ENCODE results near the gene SLC35F3. TPM values are rescaled to one million over a fixed set of nuclear protein-coding genes. Genes with fewer than 3 reads are reported as not detected.

Gene SLC35F3
- total RNA-seq, 1 donor from 2014 or later = 0.25 TPM

GRCh38 chr1:234322097-234322496 lies 417.6 kb downstream of the SLC35F3 start:
- no peak for DNase-seq (ENCODE audit: low spot score in 2 of 2, unreplicated experiment in 2 of 2)
- Mint-ChIP-seq H3K27me3 (ENCODE audit: low read depth) (peaks cover 92% of the 10 kb centered on the region), H3K27ac (no peak overlapping the region), H3K4me3 (no peak overlapping the region), H3K36me3 (no peaks in the 10 kb centered on the region), H3K9me3 (no peaks in the 10 kb centered on the region), H3K4me1 (peaks cover 3% of the 10 kb centered on the region)
- TF ChIP-seq CTCF (IDR thresholded peaks at IDR 0.05; ENCODE audit: unreplicated experiment) = no peak

GRCh38 chr1:234322979-234323378 lies 418.5 kb downstream of the SLC35F3 start:
- TF ChIP-seq CTCF (IDR thresholded peaks at IDR 0.05; ENCODE audit: unreplicated experiment) = no peak
- Mint-ChIP-seq H3K36me3 (no peaks in the 10 kb centered on the region), H3K9me3 (no peaks in the 10 kb centered on the region), H3K4me3 (no peak overlapping the region), H3K4me1 (peaks cover 3% of the 10 kb centered on the region), H3K27me3 (ENCODE audit: low read depth) (peaks cover 88% of the 10 kb centered on the region), H3K27ac (no peak overlapping the region)
- DNase-seq (ENCODE audit: low spot score in 2 of 2, unreplicated experiment in 2 of 2) = no peak

GRCh38 chr1:234324821-234325220 lies 420.3 kb downstream of the SLC35F3 start:
- no peaks in the 10 kb centered on the region for H3K36me3 Mint-ChIP-seq
- H3K27ac Mint-ChIP-seq = no peak overlapping the region
- no peaks in the 10 kb centered on the region for H3K9me3 Mint-ChIP-seq
- peaks cover 3% of the 10 kb centered on the region for H3K4me1 Mint-ChIP-seq
- DNase-seq (ENCODE audit: low spot score in 2 of 2, unreplicated experiment in 2 of 2) = no peak
- H3K27me3 Mint-ChIP-seq (ENCODE audit: low read depth) = peaks cover 81% of the 10 kb centered on the region
- no peak overlapping the region for H3K4me3 Mint-ChIP-seq
- TF ChIP-seq CTCF (IDR thresholded peaks at IDR 0.05; ENCODE audit: unreplicated experiment) = no peak

- DNase-seq (ENCODE audit: low spot score in 2 of 2, unreplicated experiment in 2 of 2) = no peak
- peaks cover 3% of the 10 kb centered on the region for H3K4me1 Mint-ChIP-seq
- no peaks in the 10 kb centered on the region for H3K36me3 Mint-ChIP-seq
- H3K4me3 Mint-ChIP-seq = no peak overlapping the region
- H3K27me3 Mint-ChIP-seq (ENCODE audit: low read depth) = peaks cover 79% of the 10 kb centered on the region
- no peak for TF ChIP-seq CTCF (IDR thresholded peaks at IDR 0.05; ENCODE audit: unreplicated experiment)
- H3K27ac Mint-ChIP-seq = no peak overlapping the region
- no peaks in the 10 kb centered on the region for H3K9me3 Mint-ChIP-seq
These were observed 421.5 kb downstream of the SLC35F3 start for GRCh38 chr1:234325878-234326496.

GRCh38 chr1:234326497-234327366 lies 422.3 kb downstream of the SLC35F3 start:
- no peaks in the 10 kb centered on the region for H3K36me3 Mint-ChIP-seq
- no peak overlapping the region for H3K27ac Mint-ChIP-seq
- peaks cover 3% of the 10 kb centered on the region for H3K4me1 Mint-ChIP-seq
- peaks cover 80% of the 10 kb centered on the region for H3K27me3 Mint-ChIP-seq (ENCODE audit: low read depth)
- no peaks in the 10 kb centered on the region for H3K9me3 Mint-ChIP-seq
- peak; percentile 58 for TF ChIP-seq CTCF (IDR thresholded peaks at IDR 0.05; ENCODE audit: unreplicated experiment)
- DNase-seq (ENCODE audit: low spot score in 2 of 2, unreplicated experiment in 2 of 2) = peak; percentile 34 to 71
- no peak overlapping the region for H3K4me3 Mint-ChIP-seq
